Spleen (tissue), 11 donors: Measurements from ENCODE around the gene EIF5B. TPM values are rescaled to one million over a fixed set of nuclear protein-coding genes. Genes with fewer than 3 reads are reported as not detected.

Experiments used
- DNase-seq: peaks from one replicate; pipeline ENCODE4 v3.0.0-alpha.2; 2020
- H3K27ac ChIP-seq, 8 donors: fragments of 200-600 bp; sonication (generic) in 7 of 8; 1 replicate in 4 of 8; 2 replicates in 4 of 8; pipeline versions ENCODE4 v1.5.0 to v1.8.0; 2016 to 2021; ENCODE audit warnings: inconsistent platforms in 4 of 8, mild to moderate bottlenecking in 4 of 8, moderate library complexity in 1 of 8
- H3K27me3 ChIP-seq, 7 donors: fragments of 200-600 bp; sonication (generic) in 6 of 7; replicated peaks in 1 of 7; 1 replicate in 4 of 7; 2 replicates in 3 of 7; pipeline versions ENCODE4 v1.5.0 to v1.8.0; 2016 to 2021; ENCODE audit warnings: inconsistent platforms in 3 of 7, mild to moderate bottlenecking in 1 of 7
- H3K36me3 ChIP-seq, 6 donors: fragments of 200-600 bp; sonication (generic) in 5 of 6; 1 replicate in 4 of 6; 2 replicates in 2 of 6; pipeline versions ENCODE4 v1.5.0 to v1.8.0; 2016 to 2021; ENCODE audit warnings: inconsistent platforms in 2 of 6
- H3K4me1 ChIP-seq, 6 donors: fragments of 200-600 bp; sonication (generic) in 5 of 6; 1 replicate in 3 of 6; 2 replicates in 3 of 6; pipeline versions ENCODE4 v1.5.0 to v1.8.0; 2016 to 2021; ENCODE audit warnings: inconsistent platforms in 3 of 6
- H3K4me3 ChIP-seq, 8 donors: fragments of 200-600 bp; sonication (generic) in 7 of 8; 1 replicate in 4 of 8; 2 replicates in 4 of 8; pipeline versions ENCODE4 v1.5.0 to v1.8.0; 2016 to 2021; ENCODE audit warnings: inconsistent platforms in 4 of 8, mild to moderate bottlenecking in 4 of 8, moderate library complexity in 2 of 8
- H3K9me3 ChIP-seq, 8 donors: fragments of 200-600 bp; sonication (generic) in 7 of 8; 1 replicate in 4 of 8; 2 replicates in 4 of 8; pipeline versions ENCODE4 v1.5.0 to v1.8.0; 2016 to 2021; ENCODE audit warnings: inconsistent platforms in 4 of 8
- POLR2A ChIP-seq, 3 donors: fragments of 450-650 bp; IDR thresholded peaks; one replicate each; pipeline ENCODE4 v1.5.1; 2017; ENCODE audit warnings: antibody characterized with exemption in 3 of 3, mild to moderate bottlenecking in 1 of 3
- POLR2AphosphoS5 ChIP-seq, 3 donors: sonication (generic); formaldehyde crosslinking; IDR thresholded peaks; one replicate each; pipeline ENCODE4 v1.5.1; 2017; ENCODE audit warnings: antibody characterized with exemption in 3 of 3
- WGBS, 5 donors: extraction: QIAGEN DNeasy Blood & Tissue Kit in 3 of 5; methylation state at CpG; one replicate each; pipeline versions ENCODE4 v1.1.5 to v1.1.7; 2013 to 2018; 5-methylcytosine and 5-hydroxymethylcytosine counted together
- intact Hi-C: fragments of 100-400 bp; cut with DNase I; formaldehyde crosslinking; loops from one replicate; pipeline ENCODE4 v1.15.0; 2023; ENCODE audit warnings: low total_unique reads
- polyA plus RNA-seq, 3 donors: library from polyadenylated mRNA; stranded (reverse); fragments of 200-250 nt; gene quantifications; one replicate each; pipeline ENCODE4 v1.2.1, GENCODE V29; 2013
- total RNA-seq, 7 donors: library from RNA; depleted of rRNA in 3 of 7; stranded (reverse); fragments of >200 nt in 3 of 7; fragmentation: NEBNext Ultra II Directional in 4 of 7; extraction: Animal tissue kit (Norgen Biotek cat#: 25700) in 4 of 7; gene quantifications; one replicate each; pipeline versions ENCODE4 v1.1.0 to v1.2.1, GENCODE V29; 2016 to 2021
- TF ChIP-seq, protein P1 (sequence below), 11 experiments: fragments of 200-600 bp in 7 of 11; fragments of 450-650 bp in 4 of 11; sonication (generic) in 4 of 11; IDR thresholded peaks in 8 of 11; conservative IDR thresholded peaks in 3 of 11; 1 replicate in 7 of 11; 2 replicates in 4 of 11; pipeline versions ENCODE4 v1.4.0 to v1.8.0; 2016 to 2021; ENCODE audit warnings: antibody characterized with exemption in 11 of 11, inconsistent platforms in 4 of 11, mild to moderate bottlenecking in 1 of 11
- donor health status: healthy with polysubstance abuse.
- donor health status: DM: no; HTN: no; CAD: no; lungs with moderate emphysema.
- donor health status: DM: no; HTN: no; CAD: no.
- donor health status: Bipolar disorder and iron deficiency.
- donor health status: healthy.
- donor health status: DM: no; HTN: no; CAD: no.
- donor health status: DM: yes; HTN: yes; CAD: no.

The EIF5B gene
- total and polyA plus RNA-seq, 10 donors = 14.6 to 49.5 (median 31.6) TPM

DNA sequence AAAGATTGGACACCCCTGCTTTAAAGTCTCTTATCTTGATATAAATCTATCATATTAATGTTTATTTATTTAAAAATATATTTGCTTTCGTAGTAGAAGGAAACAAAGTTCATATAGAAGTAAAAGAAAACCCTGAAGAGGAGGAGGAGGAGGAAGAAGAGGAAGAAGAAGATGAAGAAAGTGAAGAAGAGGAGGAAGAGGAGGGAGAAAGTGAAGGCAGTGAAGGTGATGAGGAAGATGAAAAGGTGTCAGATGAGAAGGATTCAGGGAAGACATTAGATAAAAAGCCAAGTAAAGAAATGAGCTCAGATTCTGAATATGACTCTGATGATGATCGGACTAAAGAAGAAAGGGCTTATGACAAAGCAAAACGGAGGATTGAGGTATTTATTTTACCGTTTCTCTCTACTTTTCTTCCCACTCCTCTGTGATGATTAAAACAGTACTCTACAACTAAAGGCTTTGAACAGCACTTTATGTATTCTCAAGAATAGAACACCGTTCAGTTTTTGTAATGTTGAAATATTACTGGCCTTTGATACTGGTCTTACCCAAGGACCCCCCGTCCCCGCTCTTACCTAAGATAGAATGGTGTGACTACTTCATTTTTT lies 39.2 kb downstream of the EIF5B start:
- TF ChIP-seq, protein P1, sequence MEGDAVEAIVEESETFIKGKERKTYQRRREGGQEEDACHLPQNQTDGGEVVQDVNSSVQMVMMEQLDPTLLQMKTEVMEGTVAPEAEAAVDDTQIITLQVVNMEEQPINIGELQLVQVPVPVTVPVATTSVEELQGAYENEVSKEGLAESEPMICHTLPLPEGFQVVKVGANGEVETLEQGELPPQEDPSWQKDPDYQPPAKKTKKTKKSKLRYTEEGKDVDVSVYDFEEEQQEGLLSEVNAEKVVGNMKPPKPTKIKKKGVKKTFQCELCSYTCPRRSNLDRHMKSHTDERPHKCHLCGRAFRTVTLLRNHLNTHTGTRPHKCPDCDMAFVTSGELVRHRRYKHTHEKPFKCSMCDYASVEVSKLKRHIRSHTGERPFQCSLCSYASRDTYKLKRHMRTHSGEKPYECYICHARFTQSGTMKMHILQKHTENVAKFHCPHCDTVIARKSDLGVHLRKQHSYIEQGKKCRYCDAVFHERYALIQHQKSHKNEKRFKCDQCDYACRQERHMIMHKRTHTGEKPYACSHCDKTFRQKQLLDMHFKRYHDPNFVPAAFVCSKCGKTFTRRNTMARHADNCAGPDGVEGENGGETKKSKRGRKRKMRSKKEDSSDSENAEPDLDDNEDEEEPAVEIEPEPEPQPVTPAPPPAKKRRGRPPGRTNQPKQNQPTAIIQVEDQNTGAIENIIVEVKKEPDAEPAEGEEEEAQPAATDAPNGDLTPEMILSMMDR (IDR thresholded peaks at IDR 0.05 in 8 of 11, conservative IDR thresholded peaks at IDR 0.05 in 3 of 11) = no peak
- TF ChIP-seq POLR2A (IDR thresholded peaks at IDR 0.05) (no peak), POLR2AphosphoS5 (IDR thresholded peaks at IDR 0.05) (no peak)
- Histone ChIP-seq H3K36me3 (peaks cover 8 to 100% (median 78%) of the 10 kb centered on the region in 6 donors), H3K27ac (no peak overlapping the region), H3K9me3 (peaks cover 0 to 16% (median 12%) of the 10 kb centered on the region in 8 donors), H3K4me3 (no peak overlapping the region), H3K4me1 (no peaks in the 10 kb centered on the region), H3K27me3 (no peaks in the 10 kb centered on the region)
- DNase-seq = no peak
- intact Hi-C loops = no loop called here
- WGBS, 5 donors = 82 to 93% (median 90%) methylated on average over 7 of the region's 7 CpGs

DNA sequence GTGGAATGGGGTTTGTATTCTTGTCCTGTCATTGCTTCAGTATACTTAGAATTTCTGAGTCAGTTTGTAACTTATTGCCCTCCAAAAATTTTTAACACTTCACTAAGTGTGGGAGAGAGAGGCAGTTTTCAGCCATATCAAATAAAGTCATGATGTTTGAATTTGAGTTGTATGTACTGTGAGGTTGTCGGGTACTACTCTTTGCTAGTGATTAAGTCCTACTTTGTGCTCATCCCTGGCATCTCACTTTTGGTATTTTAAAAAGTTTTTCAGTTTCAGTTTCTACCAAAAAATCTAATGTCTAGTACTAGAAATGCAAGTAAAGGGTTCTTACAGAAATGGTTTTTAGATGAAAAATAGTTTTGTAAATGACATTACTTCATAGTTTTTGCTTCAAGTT lies 40.7 kb downstream of the EIF5B start:
- no peak for DNase-seq
- Histone ChIP-seq H3K9me3 (peaks cover 0 to 16% (median 12%) of the 10 kb centered on the region in 8 donors), H3K27me3 (no peaks in the 10 kb centered on the region), H3K27ac (no peak overlapping the region), H3K4me3 (no peak overlapping the region), H3K4me1 (no peaks in the 10 kb centered on the region), H3K36me3 (peaks cover 8 to 100% (median 72%) of the 10 kb centered on the region in 6 donors)
- WGBS, 5 donors = 69 to 87% (median 79%) methylated on average over 1 of the region's 1 CpG
- intact Hi-C loops = no loop called here
- TF ChIP-seq POLR2A (IDR thresholded peaks at IDR 0.05) = no peak
- TF ChIP-seq, protein P1 (IDR thresholded peaks at IDR 0.05 in 8 of 11, conservative IDR thresholded peaks at IDR 0.05 in 3 of 11) = no peak
- no peak for TF ChIP-seq POLR2AphosphoS5 (IDR thresholded peaks at IDR 0.05)

DNA sequence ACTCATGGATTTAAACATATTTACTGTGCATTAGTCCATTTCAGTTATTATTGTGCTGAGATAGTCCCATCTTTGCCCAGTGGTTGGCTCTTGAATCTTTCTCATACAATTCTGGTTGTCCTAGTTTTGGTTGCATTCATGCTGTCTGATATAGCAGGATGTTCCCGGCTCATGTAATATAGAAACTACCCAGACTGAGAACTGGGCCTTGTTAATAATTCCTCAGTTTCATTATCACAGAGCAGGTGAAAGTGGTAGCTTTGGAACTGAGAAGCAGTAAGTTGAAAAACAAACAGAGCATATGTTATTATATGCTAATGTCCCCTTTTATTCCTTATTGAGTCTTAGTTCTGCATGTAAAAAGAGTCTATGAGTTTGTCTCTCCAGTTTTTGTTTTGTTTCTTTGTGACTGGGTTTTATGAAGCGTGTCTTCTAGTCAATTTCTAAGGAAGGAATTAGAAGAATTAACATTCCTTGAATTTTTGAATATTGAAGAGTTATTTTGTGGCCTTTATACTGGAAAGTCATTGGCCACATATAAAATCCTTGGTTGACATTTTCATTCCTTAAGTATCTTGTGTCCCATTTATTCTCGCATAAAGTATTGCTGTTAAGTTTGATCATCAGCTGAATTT lies 43.3 kb downstream of the EIF5B start:
- Histone ChIP-seq H3K27ac (no peak overlapping the region), H3K27me3 (no peaks in the 10 kb centered on the region), H3K4me3 (no peak overlapping the region), H3K4me1 (no peaks in the 10 kb centered on the region), H3K9me3 (no peaks in the 10 kb centered on the region), H3K36me3 (peaks cover 0 to 99% (median 68%) of the 10 kb centered on the region in 6 donors)
- TF ChIP-seq POLR2AphosphoS5 (IDR thresholded peaks at IDR 0.05) = no peak
- no peak for TF ChIP-seq POLR2A (IDR thresholded peaks at IDR 0.05)
- TF ChIP-seq, protein P1 (IDR thresholded peaks at IDR 0.05 in 8 of 11, conservative IDR thresholded peaks at IDR 0.05 in 3 of 11) = no peak
- intact Hi-C loops = no loop called here
- DNase-seq = no peak
- WGBS, 5 donors = 75 to 89% (median 82%) methylated on average over 3 of the region's 3 CpGs

DNA sequence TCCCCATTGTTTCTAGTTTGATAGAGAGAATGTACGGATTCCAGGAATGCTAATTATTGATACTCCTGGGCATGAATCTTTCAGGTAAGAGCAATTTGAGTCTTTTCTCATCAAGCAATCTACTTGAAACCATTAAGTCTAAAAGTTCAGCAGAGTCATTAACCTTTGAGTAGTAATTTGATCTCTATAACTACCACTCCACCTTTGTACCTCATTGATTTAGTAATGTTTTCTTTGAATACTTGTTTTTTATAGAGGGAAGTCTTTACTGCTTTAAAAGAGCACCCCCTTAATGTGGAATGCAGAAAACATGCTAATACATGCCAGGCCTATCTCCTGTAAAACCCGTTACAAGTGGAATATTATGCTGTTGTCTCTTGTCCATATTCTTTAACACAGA lies 45.0 kb downstream of the EIF5B start:
- intact Hi-C loops = no loop called here
- H3K4me3 ChIP-seq = no peak overlapping the region
- no peak for TF ChIP-seq POLR2AphosphoS5 (IDR thresholded peaks at IDR 0.05)
- TF ChIP-seq, protein P1 (IDR thresholded peaks at IDR 0.05 in 8 of 11, conservative IDR thresholded peaks at IDR 0.05 in 3 of 11) = no peak
- no peak for TF ChIP-seq POLR2A (IDR thresholded peaks at IDR 0.05)
- WGBS, 5 donors = 95 to 100% (median 98%) methylated on average over 2 of the region's 2 CpGs
- no peaks in the 10 kb centered on the region for H3K4me1 ChIP-seq
- no peaks in the 10 kb centered on the region for H3K9me3 ChIP-seq
- no peak for DNase-seq
- no peak overlapping the region for H3K27ac ChIP-seq
- H3K36me3 ChIP-seq = peaks cover 0 to 99% (median 56%) of the 10 kb centered on the region in 6 donors
- H3K27me3 ChIP-seq = no peaks in the 10 kb centered on the region
